A673 (cell line): ENCODE data around the gene PCDH17.

Source experiments
- CTCF ChIP-seq: fragments of 300-800, 200-600 bp; sonication (generic); conservative IDR thresholded peaks from 2 replicates; pipeline ENCODE4 v1.5.1; 2017; ENCODE audit warnings: low read depth, mild to moderate bottlenecking, antibody characterized with exemption, low read length, moderate library complexity, mixed read lengths
- EZH2 ChIP-seq: fragments of 200-600 bp; sonication (generic); IDR thresholded peaks from 2 replicates; pipeline ENCODE4 v1.6.1; 2017; ENCODE audit warnings: borderline replicate concordance, low read depth, mild to moderate bottlenecking, mixed read lengths, antibody characterized with exemption, low read length; ENCODE audit not compliant: poor library complexity, severe bottlenecking

- TF ChIP-seq CTCF (no peak), EZH2 (no peak)
Measured at GRCh38 chr13:57629821-57630235, 1.7 kb upstream of the PCDH17 start.
